Heart left ventricle (tissue), 13 donors: ENCODE measurements around the gene SALL1.

Experiments used
- POLR2A ChIP-seq, 2 donors: fragments of 450-650 bp; IDR thresholded peaks; one replicate each; pipeline ENCODE4 v1.6.1; 2017; ENCODE audit warnings: antibody characterized with exemption in 2 of 2, mild to moderate bottlenecking in 2 of 2, moderate library complexity in 2 of 2
- TF ChIP-seq, protein P1 (sequence below), 12 donors: fragments of 200-600 bp; sonication (generic) in 4 of 12; IDR thresholded peaks; one replicate each; pipeline versions ENCODE4 v1.5.0 to v1.8.0; 2018 to 2022; ENCODE audit warnings: antibody characterized with exemption in 12 of 12, mild to moderate bottlenecking in 5 of 12
- donor health status: ischemic (EF 13 %, LVEDD 7.1; RV severe dilation, severe dysfunction).
- donor health status: DM: no; HTN: yes; CAD: no.
- donor health status: DM: no; HTN: no; CAD: no.
- donor health status: ischemic (EF 25% LVEDD 6.9; RV normal size, moderate dysfunction).
- donor health status: ischemic (EF 25% LVEDD 5.7; RV mildly dilated, moderate dysfunction).
- donor health status: ischemic (EF 35%, LVEDD 5.7; RV mildly dilated, moderate dysfunction).
- donor health status: nonischemic (EF 11% LVEDD 7.7; RV severe dilation, severe dysfunction).
- donor health status: DM: yes; HTN: yes; CAD: no.
- donor health status: PGD.
- donor health status: ischemic (EF 29% LVEDD 5.4; RV normal size, mild dysfunction).
- donor health status: nonischemic (EF 23%, LVEDD 6.1; RV moderate dilation, normal function).

DNA sequence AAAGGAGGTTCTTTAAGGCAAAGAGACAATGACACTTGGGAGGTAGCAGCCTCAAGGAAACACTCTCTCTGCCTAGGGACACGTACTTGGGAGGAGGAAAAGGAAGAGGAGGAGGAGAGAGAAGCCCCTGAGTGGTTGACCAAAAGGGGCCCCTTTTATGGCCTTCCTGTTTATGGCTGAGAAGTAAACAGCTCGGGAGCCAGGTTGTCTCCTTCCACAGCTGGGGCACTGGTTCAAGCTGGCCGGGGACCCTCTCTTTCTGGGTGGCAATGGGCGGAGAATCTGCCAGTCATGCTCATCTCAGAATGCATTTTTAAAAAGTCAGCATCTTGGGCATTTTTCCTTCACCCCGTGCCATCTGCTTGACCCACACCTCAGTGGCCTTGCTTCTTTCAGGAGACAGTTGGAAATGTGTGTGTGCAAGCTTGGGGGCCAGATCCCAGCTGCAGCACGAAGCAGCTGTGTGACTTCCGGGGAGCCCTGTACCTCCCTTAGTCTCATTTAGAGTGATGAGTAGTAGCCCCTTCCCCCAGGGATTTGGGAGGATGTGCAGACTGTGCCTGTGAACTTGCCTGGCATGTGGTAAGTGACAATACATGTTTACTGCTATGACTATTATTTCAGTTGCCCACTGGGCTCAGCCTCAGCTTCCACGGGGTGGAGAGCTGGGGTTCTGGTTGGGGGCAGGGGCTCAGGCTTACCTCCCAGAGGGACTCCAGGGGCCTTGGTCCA lies 33.8 kb upstream of the SALL1 start:
- TF ChIP-seq, protein P1, sequence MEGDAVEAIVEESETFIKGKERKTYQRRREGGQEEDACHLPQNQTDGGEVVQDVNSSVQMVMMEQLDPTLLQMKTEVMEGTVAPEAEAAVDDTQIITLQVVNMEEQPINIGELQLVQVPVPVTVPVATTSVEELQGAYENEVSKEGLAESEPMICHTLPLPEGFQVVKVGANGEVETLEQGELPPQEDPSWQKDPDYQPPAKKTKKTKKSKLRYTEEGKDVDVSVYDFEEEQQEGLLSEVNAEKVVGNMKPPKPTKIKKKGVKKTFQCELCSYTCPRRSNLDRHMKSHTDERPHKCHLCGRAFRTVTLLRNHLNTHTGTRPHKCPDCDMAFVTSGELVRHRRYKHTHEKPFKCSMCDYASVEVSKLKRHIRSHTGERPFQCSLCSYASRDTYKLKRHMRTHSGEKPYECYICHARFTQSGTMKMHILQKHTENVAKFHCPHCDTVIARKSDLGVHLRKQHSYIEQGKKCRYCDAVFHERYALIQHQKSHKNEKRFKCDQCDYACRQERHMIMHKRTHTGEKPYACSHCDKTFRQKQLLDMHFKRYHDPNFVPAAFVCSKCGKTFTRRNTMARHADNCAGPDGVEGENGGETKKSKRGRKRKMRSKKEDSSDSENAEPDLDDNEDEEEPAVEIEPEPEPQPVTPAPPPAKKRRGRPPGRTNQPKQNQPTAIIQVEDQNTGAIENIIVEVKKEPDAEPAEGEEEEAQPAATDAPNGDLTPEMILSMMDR (IDR thresholded peaks at IDR 0.05) = no peak
- no peak for TF ChIP-seq POLR2A (IDR thresholded peaks at IDR 0.05)
